DMS114 treated with DMSO at 0.1 percent for 48 hours (cell line): ENCODE data around the gene BCAR1.
"Not testable (repeated sequence)": the region's sequence is repeated elsewhere in the genome, so short reads cannot be mapped to it uniquely, and the experiment has no call there.

ENCODE experiments used
- DNase-seq: peaks from one replicate; lab custom pipeline; 2025; ENCODE audit not compliant: unreplicated experiment; lab: John Stamatoyannopoulos, UW

The BCAR1 gene

DNA sequence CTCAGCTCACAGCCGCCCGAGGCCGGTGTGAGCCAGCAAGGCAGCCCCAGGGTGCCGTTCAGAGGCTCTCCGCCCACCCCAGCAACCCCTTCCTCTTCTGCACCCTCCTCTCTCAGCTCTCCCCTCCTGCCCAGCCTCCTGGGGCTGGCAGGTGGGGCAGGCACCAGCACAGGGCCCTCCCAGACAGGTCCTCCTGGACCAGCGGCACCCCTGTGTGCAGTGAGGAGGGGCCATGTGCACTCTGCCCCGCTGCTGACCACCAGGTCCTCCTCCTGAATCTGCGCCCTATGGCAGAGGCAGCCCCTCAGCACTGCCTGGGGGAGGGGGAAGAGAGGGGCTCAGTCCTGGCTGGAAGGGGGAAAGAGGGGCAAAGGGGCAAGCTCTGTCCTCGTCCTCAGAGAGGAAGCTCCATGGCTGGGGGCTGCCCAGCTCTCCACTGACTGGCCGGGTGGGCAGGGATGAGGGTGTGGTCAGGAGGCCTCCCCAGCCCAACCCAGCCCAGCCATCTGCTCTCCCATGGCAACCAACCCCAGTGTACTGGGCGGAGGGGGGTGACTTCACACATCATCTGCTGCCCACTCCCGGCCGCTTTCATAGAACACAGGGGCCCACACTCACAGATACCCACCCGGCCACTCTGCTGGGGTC is 5.4 kb upstream of the BCAR1 start:
- no peak for DNase-seq

DNA sequence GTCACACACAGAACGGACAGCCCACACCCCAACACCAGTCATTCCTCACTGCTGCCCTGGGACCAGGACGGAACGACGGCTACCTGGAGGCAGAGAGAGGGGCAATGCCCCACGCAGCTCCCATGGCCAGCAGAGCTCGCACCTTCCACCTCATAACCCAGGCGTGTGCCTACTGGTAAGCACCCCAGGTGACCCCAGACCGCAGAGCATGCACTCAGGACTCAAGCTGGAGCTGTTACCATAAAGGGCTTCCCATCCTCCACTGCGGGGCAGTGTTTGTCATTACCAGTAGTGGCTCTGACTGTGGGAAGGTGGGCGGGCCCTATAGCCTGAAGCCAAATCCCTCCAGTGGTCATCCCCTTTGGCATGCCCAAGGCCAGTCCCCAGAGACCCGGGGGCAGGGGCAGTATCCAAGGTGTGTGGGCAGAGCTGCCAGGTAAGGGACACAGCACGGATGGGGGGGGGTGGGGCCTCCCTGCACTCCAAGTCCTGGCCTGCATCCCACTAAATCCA is 4.7 kb upstream of the BCAR1 start:
- no peak for DNase-seq

GRCh38 chr16:75254359-75254837 is 3.0 kb upstream of the BCAR1 start:
- DNase-seq, result no peak

DNA sequence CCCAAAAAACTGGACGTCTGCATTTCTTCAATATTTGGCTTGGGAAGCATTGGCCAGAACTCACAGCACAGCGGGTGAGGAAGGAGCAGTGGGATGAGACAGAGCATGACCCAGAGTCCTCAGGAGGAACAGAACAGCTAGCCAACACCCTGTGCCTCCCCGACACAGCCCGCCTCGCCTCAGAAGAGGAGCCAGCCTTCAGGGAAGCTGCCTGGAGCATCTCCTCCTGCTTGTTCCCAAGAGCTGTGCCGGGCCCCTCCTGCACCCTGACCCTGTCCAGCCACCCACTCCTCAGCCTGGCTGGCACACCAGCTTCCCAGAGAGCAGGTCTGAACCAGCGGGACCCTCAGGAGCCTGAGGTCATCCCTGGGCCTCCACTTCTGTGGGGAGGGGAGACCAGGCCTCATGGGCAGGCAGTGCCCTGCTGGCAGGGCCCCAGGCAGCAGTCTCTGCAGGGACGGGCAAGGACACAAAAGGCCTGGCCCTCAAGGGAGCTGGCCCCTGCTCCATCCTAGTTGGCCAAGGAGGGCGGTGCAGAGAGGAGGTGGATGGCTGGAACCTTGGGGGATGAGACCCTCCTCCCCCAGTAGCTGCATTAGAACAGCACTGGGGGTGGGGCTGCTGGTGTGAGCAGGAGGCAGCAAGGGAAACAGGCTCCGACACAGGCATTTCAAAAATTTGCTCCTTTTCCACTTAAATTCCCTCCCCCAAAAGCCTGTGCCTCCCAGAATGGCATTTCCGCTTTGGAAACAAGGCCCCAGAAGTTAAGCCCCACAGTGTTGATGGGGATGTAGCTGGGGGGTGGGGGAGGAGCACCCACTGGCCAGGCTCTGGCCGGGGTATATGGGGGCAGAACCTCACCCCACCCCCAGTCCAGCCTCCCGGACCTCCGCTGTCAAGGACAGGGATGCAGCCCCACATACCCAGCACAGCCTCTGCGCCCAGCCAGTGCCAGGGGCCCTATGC is 1.8 kb upstream of the BCAR1 start:
- DNase-seq, result no peak

GRCh38 chr16:75252049-75252864 is 833 bp upstream of the BCAR1 start:
- no peak for DNase-seq

DNA sequence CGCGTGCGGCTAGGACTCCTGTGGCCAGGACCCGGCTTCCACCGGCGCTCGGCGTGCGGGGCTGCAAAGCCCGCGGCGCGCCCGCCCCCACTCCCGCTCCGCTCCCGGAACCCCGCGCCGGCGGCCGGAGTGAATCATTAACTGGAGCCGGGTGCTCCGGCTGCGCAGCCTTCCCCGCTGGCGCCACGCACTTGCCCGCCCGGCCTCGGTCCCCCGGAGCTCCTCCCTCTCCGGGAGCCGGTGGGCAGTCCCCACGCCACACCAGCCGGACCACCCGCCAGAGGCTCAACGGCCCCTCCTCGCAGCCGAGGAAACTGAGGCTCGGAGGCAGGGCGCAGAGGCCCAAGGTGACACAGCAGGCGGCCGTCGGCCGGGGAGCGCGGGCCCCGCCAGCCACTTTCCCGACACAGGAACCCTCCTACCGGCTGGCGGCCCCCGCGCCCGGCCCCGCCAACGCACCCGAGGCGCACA is 580 bp downstream of the BCAR1 start:
- no peak for DNase-seq

GRCh38 chr16:75250089-75250808 is 1.2 kb downstream of the BCAR1 start:
- no peak for DNase-seq

GRCh38 chr16:75249441-75249840 is 2.0 kb downstream of the BCAR1 start:
- DNase-seq, result no peak

DNA sequence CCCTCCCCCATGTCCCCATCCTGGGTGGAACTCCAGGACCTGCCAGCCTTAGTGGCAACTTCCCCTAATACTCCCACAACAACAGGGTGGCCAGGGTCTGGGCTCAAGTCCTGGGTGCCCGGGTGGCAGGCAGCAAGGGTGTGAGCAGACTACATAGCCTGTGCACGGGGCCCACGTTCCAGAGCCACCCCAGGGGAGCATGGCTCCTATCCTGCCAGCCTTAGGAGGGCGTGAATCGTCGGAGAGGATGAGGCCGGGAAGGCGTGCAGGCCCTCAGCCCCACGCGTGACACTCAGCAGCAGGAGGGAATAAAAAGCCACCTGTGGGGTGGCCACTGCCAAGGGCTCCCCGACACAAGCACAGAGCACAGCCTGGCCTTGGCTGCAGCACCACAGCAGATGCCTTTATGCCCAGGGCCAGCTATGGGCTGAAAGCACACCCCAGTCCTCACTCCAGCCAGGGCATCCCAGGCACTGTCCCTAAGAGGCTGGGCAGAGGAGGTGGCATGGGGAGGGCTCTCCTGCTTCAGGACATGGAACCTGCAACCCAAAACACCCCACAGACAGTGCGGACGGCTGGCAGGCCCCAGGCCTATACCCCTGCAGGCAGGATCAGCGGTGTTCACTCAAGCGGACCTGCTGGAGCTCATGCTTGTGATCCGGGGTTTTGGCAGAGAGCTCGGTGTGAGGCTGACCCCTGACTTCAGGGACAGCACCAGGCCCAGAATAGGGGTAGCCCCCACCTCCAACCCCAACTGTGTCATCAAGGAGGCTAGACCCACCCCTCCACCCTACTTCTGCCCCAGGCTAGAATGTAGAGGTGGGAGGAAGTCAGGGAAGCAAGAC is 2.7 kb downstream of the BCAR1 start:
- DNase-seq, result no peak

DNA sequence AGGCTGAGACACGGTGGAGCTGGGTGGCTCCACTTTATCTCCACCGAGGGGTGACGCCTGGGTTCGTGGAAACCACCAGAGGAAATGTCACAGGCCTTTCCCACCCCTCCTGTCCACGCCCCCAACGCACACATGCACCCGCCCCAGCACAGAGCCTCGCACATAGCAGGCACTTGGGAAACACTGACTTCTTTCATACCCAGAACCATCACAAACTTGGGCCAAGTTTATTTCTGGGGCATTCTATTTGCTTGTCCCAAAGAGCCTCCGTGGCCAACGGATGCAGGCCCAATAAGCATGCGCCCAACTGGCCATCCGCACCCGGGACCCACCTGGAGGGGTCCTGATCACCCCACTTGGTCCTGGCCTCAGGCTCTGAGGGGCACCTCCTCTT is 3.3 kb downstream of the BCAR1 start:
- no peak for DNase-seq

DNA sequence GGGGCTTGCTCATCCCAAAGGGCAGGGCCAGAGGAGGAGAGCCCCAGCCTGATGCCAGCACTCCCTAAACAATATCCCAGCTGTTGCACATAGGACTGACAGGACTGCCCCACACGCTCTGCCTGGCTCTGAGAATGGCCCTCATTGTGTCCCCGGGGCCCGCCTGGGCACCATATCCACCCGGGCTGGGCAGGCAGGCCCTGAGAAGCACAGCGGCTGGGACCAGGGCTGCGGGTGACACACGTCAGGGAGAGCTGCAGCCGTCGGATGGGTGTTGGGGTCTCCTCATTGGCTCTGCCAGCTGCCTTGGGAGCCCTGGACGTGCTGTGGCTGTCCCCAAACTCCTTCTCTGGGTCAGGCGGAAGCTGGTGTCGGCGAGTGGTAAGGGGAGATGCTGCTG is 4.2 kb downstream of the BCAR1 start:
- no peak for DNase-seq

GRCh38 chr16:75246504-75247205 is 4.8 kb downstream of the BCAR1 start:
- no peak for DNase-seq

GRCh38 chr16:75244844-75245758 is 6.3 kb downstream of the BCAR1 start:
- no peak for DNase-seq

DNA sequence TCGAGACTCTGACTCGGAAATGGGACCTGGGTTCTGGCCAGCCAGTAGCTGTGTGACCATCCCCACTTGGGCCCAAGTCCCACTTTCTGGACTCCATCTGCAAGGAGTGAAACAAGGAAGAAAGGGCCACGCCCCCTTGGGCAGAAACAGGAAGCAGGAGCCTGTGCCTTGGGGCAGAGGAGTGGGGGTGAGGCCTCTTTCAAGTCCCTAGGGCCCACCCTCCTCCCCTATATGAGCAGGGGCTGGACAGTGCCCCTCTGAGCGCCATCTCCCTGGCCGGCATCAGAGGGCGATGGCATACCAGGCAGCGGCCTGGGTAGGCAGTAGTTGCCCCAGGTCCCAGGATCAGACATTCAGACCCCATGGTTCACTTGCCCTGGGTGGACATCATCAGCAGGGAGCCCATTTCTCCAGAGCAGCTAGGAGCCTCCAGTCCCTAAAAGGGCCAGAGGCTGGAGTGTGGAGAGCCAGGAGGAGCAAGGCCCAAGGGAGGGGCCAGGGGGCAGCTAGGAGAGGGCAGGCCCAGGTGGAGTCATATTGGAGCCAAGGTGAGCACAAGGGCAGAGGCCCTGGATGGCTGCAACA is 7.1 kb downstream of the BCAR1 start:
- no peak for DNase-seq

GRCh38 chr16:75243667-75244224 is 7.7 kb downstream of the BCAR1 start:
- DNase-seq, result no peak

- not testable (repeated sequence) for DNase-seq
Observed at GRCh38 chr16:75242436-75243078, 8.9 kb downstream of the BCAR1 start.

- no peak for DNase-seq
Observed at GRCh38 chr16:75241955-75242354, 9.5 kb downstream of the BCAR1 start.
